ENCODE results near the gene GRM4. TPM values are rescaled to one million over a fixed set of nuclear protein-coding genes. Genes with fewer than 3 reads are reported as not detected.

The GRM4 gene
- total and polyA plus RNA-seq, 10 of the 15 experiments (the other 5 are each of a cell fraction or from before 2014, with no cell fraction given) = 0.01 to 0.31 (median 0.05) TPM; not detected in 2

GRCh38 chr6:33988121-33989015 lies 157.5 kb downstream of the GRM4 start:
- TF ChIP-seq ZBED1 (IDR thresholded peaks at IDR 0.05; ENCODE audit: borderline replicate concordance) (no peak), POU2F2 (IDR thresholded peaks at IDR 0.05; ENCODE audit: borderline replicate concordance, low read depth, low read length) (no peak), USF2 (IDR thresholded peaks at IDR 0.05; ENCODE audit: borderline replicate concordance, low read depth, low read length) (no peak), CHD1 (IDR thresholded peaks at IDR 0.05; ENCODE audit: low read depth, low read length) (no peak), TCF3 (IDR thresholded peaks at IDR 0.05; ENCODE audit: borderline replicate concordance, insufficient read depth, low read depth, low read length) (no peak), MTA2 (IDR thresholded peaks at IDR 0.05; ENCODE audit: low read depth) (no peak), NKRF (conservative IDR thresholded peaks at IDR 0.05) (no peak), JUND (IDR thresholded peaks at IDR 0.05; ENCODE audit: low read depth, low read length) (no peak), BACH1 (IDR thresholded peaks at IDR 0.05; ENCODE audit: borderline replicate concordance) (no peak), RUNX3 (IDR thresholded peaks at IDR 0.05; ENCODE audit: low read length) (no peak), ZNF274 (IDR thresholded peaks at IDR 0.05; ENCODE audit: insufficient read depth, insufficient read length) (no peak), RFX5 (IDR thresholded peaks at IDR 0.05; ENCODE audit: low read depth, low read length) (no peak), EGR1 (IDR thresholded peaks at IDR 0.05; ENCODE audit: borderline replicate concordance in 1 of 2, low read depth in 2 of 2, low read length in 2 of 2) (no peak), ZSCAN29 (IDR thresholded peaks at IDR 0.05) (no peak), PRDM15 (CRISPR knock-in tag; IDR thresholded peaks at IDR 0.05) (no peak), BCL3 (IDR thresholded peaks at IDR 0.05; ENCODE audit: borderline replicate concordance, insufficient read depth, low read depth, low read length, poor library complexity, severe bottlenecking) (no peak)
- BruUV-seq (replicated peaks) = no TSS peak
- Histone ChIP-seq H3K79me2 (ENCODE audit: control insufficient read depth, insufficient read depth, low read length) (no peaks in the 10 kb centered on the region), H2AFZ (ENCODE audit: control insufficient read depth, low read depth, low read length) (no peak overlapping the region), H3K9ac (ENCODE audit: control insufficient read depth, insufficient read depth, low read length) (no peak overlapping the region), H3K9me3 (replicated peaks; ENCODE audit: control insufficient read depth, insufficient read depth, low read length) (no peaks in the 10 kb centered on the region), H3K27me3 (replicated peaks in 1 of 2; ENCODE audit: control insufficient read depth in 2 of 2, insufficient read depth in 2 of 2, low read length in 1 of 2) (peaks cover 0 to 1% of the 10 kb centered on the region in 2 experiments; a peak in 2 of 4 replicates), H3K36me3 (ENCODE audit: control insufficient read depth in 2 of 2, insufficient read depth in 2 of 2, low read length in 1 of 2) (no peaks in the 10 kb centered on the region), H3K4me1 (ENCODE audit: control insufficient read depth, insufficient read depth, low read length) (no peaks in the 10 kb centered on the region), H4K20me1 (ENCODE audit: control insufficient read depth, insufficient read depth) (no peaks in the 10 kb centered on the region), H3K4me3 (no peak overlapping the region), H3K4me2 (ENCODE audit: control insufficient read depth, insufficient read depth) (no peak overlapping the region), H3K27ac (ENCODE audit: control insufficient read depth, insufficient read depth) (no peak overlapping the region)
- WGBS (ENCODE audit: insufficient coverage, insufficient replicate concordance, low lambda C conversion rate, missing lambda C conversion rate) = 35% methylated on average over 16 of the region's 16 CpGs
- FAIRE-seq (no peak), ATAC-seq (no peak), DNase-seq (ENCODE audit: low read depth, low spot score) (no peak)
- in situ Hi-C loops (cut with MboI) = no loop called here
- CTCF ChIA-PET = no interaction called here
- intact Hi-C loops (cut with micrococcal nuclease; ENCODE audit: unreplicated experiment) = no loop called here
- RAD21 ChIA-PET (ENCODE audit: unreplicated experiment) = no interaction called here
- SMC1A ChIA-PET (ENCODE audit: uncharacterized antibody, unreplicated experiment) = no interaction called here
- POLR2A ChIA-PET = no interaction called here

All from GM12878 (cell line).